GM18502 (cell line): ENCODE measurements around the gene PPP3CA.
"Not testable (repeated sequence)": the region's sequence is repeated elsewhere in the genome, so short reads cannot be mapped to it uniquely, and the experiment has no call there.

Experiments
- ATAC-seq: cut with Tn5 transposase; IDR thresholded peaks from one replicate; pipeline ENCODE4 v1.9.1; 2021; ENCODE audit warnings: mild to moderate bottlenecking; ENCODE audit not compliant: unreplicated experiment, poor library complexity

The PPP3CA gene

DNA sequence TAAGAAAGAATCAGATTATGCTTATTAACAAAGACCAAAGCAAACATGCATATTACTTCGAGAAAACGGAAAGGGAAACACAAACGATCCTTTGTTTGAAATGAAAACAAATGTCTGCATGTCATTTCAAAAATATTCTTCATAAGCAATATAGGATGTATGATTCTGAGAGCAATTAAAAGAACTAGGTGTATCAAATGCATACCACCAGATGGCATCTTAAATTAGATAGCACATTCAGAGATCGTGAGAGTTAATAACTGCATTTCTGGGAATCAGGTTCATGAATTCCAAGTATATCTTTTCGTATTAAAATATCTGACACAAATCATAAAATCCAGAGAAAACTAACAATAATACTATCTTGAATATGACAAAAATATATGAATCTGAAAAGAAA lies 159.5 kb downstream of the PPP3CA start:
- no peak for ATAC-seq

DNA sequence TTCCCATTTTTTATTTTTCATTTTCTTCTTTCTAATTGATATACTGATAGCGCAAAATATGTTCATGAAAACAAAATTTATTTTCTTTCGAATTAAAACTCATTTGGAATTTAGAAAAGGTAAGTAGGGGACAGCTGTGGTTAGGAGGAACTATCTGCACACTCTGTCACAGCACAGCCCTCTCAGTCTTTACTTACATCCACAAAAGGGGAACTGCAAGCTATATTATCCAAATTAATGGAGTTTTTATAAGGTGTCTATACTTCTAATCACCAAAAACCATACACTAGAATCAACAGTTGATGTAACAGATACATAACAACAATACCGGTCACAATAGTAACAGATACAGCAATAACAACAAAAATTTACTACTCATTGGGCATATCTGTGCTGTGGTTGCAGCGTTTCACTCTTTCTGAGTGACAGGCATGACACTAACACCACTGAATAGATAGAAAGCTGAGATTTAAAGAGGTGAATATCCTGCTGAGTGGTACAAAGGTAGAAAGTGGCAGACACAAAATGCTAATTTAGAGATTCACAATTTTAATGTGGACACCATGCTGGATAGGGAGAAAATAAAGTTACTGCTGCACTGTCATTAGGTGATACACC lies 160.7 kb downstream of the PPP3CA start:
- no peak for ATAC-seq

DNA sequence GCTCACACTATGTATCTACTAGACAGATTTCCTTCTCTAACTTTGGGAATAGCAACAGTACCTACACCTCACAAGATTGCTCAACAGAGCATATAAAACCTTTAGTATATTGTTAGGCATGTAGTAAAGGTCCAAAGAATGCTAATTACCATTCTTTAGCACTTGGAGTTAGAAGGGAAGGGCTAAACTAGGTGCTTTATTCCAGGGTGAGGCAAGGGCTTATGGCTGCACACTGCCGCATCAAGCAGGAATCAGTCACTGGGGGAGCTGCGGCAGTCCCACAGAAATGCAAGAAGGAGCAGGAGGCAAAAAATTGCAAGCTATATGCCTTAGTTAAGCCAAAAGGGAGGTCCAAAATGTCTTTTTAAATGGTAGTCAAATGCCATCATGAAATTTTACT lies 162.7 kb downstream of the PPP3CA start:
- no peak for ATAC-seq

DNA sequence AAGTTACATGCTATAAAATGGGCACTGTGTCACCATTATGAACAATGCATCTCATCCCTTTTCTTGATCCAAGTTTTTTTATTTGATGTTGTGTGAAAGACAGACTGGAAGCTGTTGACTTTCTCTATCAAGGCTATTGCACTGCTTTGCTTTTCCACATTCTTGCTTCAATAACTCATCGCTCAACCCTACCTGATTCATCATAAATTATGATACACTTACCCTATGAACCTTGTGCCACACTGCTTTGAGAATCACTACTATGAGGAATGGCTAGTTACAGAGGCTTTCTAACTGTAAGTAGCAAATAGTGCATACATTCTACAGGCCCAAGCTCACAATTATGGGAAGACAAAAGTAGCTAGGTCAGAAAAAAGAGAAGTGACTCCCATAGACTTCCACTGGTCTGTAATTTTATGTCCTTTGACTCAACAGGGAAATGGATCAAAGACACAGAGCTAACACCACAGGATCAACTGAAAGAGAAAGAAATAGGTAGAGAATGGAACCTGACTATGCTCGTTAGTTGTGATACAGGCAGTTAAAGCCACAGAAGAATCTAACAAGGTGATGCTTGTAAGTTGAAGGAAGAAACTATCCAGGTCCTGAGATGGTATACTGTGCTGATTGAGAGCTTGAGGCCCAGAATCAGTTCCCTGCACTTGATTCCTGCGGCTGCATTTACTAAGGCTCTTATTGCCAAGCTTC lies 163.5 kb downstream of the PPP3CA start:
- ATAC-seq, result no peak

DNA sequence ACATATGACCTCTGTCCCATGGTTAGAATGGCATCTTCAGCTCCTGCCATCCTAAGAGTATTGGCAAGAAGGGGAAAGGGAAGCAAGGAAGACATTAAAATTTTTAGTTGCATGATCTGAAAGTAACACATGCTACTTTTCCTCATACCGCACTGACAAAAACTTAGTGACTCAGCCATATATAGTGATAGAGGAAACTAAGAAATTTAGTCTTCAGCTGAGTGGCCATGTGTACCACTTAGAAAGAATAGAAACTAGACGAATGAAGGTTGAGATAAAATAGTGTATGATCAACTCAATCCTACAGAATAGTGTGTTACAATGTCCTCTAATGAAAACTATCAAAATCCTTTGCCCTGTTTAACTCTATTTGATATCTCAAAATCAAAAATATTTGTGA lies 164.1 kb downstream of the PPP3CA start:
- no peak for ATAC-seq

DNA sequence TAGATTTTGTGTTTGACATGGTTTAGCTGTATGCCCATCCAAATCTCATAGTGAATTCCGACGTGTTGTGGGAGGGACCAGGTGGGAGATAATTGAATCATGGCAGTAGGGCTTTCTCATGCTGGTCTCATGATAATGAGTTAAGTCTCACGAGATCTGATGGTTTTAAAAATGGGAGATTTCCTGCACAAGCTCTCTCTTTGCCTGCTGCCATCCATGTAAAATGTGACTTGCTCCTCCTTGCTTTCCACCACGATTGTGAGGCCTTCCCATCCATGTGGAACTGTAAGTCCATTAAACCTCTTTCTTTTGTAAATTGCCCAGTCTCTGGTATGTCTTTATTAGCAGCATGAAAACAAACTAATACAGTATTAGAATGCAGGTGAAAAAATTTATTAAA lies 164.6 kb downstream of the PPP3CA start:
- not testable (repeated sequence) for ATAC-seq

DNA sequence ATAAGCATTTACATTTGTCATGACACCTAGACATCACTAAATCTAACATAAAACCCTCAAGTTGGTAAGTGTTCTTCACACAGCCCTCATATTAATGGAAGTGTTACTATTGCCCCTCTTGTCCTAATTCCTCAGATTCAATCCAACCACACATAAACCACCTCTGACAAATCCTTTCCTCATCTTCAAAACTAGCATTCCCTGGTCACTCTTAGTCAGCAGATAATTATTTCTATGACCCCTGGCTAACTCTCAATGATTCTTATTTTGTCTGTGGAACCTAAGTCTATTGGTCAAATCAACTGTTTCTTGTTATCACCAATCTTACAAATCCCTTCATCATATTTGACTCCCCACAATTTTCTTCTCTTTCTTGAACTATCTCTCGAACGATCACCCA lies 168.6 kb downstream of the PPP3CA start:
- no peak for ATAC-seq

DNA sequence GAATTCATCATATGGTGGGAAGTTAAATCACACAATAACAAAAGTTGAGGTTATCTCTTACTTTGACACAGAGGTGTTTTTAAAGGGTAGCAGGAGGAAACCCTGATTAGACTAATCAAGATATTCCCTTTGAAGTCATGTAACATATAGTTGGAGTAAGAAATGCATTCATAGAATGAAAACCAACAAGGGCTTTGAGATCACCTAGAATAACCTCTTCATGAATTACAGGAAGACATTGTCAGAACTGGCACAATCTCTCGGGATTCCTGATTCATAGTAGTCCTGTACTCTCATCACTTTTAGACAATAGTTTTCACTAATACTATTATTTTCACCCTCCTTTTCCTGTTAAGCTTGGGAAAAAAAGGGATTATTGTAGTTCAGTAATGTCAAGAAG lies 170.2 kb downstream of the PPP3CA start:
- no peak for ATAC-seq

DNA sequence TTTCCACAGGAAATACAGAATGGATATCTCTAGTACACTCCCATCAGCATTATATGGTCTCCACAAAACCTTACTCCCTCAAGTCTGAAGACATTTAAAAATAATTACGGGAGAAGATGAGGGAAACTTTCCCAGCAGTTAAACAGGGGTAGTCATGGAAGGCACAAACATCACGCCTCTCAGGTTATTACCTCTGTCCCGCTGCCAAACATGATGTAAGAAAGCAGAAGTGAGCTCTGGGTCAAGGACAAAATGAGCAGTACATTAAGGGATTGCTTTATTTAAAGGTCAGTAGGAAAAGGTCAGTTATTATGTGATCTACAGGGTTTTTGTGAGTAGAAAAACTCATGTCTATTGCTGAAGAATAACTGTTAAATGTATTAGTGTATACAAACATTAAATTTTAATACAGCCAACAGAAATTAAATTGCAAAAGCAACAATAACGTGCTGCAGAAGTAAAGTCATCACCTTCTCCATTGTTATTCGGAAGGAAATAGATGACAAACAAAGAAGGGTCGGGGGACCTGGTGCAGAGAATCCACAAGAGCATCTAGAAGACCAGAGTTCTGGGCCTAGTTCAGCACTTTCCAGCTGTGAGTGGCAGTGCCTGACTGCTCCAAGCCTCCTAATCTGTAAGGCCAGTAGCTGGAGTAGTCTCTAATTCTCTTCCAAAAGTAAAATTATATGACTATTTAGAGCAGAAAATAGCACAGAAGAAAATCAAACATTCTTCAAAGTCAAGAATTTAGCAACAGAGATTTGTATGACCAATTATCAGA lies 171.2 kb downstream of the PPP3CA start:
- ATAC-seq, result no peak

DNA sequence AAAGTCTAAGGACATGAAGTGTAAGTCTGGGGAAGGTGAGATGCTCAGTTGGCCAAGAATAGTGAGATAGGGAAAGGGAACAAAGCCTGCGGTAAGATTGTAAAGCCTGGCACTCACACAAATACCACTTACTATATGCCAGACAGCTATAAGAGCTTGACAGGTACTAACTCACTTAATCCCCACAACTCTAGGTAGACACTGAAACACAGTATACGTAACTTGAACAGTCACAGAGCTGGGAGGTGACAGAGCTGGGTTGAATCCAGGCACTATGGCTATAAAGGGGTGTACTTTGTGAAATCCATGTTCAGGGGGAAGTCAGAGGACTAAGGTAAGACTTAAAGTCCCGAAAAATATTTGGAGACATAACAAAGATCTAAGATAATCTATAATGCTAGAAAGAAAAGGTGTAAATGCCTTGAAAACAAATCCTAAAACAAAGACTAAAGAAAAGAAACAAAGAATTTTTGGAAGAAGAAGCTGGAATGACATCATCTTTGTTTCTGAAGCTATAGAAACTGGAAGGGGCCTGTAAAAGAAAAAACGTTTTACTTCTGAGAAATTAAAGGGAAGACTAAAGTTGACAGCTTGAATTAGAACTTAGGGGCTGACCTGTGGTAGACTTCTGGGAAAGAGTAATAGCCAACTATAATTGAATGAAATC lies 172.5 kb downstream of the PPP3CA start:
- no peak for ATAC-seq

DNA sequence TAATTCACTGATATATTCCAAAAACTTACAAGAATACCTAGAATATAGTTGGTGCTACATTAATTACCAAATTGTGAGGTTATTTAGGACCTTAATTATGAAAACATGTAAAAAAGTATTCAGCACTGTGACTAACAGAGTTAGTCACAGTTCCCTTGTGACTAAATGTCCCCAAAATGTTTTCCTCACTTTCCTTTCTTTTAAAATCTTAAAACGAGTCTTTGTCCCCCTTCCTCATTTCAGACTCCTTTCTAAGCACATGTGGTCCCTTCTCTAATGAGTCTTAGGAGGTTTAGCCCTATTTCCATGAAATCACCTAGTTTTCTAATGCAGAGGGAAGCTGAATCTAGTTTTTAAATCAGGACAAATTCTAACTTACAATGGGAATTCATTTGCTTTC lies 175.0 kb downstream of the PPP3CA start:
- no peak for ATAC-seq

DNA sequence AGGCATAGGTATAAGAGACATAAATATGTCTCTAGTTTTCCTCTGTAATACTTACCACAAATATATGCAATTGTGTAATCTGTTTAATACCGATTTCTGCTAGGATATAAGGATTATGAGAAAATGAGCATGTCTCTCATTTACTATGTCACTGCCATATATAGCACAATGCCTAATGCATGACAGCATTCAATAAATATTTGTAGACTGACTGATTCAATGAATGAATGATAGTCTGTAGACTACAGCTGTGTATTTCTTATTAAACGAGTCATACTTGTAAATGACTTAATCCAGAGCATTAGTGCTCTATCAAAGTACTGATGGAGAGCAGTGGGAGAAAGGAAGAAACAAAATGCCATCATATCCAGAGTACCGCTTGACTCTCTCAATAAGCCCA lies 175.6 kb downstream of the PPP3CA start:
- ATAC-seq, result no peak

DNA sequence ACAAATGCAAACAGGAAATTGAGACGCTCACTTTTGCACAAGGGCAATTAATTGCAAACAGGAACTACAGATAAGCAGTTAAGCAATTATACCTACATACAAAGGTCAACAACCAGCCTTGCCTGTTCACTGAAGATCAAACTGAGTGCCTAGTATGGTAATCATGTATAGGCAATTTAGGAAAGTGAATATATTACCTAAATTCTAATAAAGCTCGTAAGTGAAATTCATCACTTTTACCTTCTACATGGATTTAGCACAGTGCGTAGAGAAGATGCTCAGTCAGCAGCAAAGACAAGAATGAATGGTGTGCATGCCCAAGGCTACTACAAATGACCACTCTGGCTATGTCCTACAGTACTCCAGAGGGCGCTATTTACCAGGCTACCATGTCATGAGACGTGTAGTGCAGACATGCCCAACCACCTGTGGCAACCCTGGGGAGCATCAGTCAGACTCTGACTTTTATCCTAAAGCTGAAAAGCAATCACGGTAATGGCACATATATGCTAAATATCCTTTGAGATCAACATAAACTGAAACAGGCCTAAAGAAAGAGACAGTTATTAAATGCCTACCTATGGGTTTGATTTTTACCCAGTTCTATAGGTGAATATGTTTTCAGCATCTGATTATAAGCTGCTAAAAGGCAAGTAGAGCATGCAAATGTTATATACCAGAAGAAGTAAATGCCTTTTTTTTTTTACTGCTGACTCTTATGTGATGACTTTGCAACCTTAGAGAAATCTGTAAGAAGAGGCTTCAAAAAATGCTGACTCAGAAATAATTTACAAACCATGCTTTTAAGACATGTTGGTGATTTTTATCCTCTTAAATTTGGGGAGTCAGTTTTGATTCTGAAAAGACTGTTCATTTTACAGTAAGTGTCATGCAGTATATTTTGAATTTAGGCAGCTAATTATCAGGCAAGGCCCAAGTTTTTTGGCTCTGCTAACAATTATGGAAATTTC lies 178.0 kb downstream of the PPP3CA start:
- ATAC-seq, result peak; percentile 99

DNA sequence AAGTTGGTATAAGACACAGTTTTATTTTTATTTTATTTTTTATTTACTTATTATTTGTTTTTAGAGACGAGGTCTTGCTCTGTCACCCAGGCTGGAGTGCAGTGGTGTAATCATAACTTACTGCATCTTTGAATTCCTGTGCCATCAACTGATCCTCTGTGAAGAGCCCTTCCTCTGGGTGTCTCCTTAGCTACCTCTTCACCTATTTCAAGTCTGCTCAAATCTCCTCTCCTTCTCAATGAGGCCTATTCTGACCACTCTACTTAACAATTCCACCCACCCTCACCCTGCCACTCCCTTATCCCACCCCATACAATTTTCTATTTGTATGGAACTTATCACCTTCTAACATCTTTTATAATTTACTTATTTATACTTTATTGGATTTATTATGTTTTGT lies 183.4 kb downstream of the PPP3CA start:
- ATAC-seq, result no peak

DNA sequence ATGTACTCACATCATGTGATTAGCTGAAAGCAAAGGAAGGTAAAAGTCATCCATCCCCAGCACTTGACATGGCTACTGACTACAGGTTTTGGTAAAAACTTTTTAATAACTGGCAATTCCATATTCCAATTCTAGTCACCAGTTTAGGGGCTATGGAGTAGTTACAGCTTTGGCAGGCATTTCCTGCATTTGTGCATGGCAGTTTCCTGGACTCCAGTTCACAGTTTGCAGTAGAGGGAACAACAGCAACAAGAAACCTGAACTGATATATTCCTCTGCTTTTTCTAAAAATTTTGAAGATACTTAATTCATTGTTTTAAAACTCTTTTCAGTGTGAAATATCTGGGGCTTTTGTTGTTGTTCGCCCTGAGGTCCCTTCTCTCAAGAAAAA lies 184.3 kb downstream of the PPP3CA start:
- ATAC-seq, result no peak

DNA sequence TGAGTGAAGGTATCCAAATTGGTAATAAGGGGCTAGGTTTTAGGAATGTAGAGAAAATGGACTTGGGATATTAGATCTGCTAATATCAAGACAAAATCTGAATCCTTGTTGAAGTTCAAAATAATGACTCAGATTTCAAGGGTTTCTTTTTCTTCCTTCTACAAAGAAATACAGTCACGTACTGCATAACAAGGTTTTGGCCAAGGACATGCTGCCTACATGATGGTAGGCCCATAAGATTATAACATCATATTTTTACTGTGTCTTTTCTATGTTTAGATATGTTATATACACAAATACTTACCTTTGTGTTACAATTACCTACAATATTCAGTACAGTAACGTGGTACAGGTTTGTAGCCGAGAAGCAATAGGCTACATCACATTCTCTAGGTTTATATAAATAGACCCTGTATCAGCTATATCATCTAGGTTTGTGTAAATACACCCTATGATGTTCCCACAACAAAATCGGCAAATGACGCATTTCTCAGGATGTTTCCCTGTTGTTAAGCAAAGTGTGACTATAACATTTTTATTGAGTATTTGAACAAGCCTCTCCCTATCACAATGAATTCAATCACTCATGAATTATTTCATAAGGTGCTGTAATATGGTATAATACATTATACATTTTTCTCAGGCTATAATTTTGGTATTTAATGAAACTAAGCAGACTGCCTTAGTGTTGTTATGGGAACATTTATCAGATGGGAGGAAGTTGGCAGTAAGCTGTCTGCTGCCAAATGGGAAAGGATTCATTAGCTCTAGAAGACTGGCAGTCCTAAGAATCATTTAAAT lies 186.3 kb downstream of the PPP3CA start:
- ATAC-seq, result no peak

DNA sequence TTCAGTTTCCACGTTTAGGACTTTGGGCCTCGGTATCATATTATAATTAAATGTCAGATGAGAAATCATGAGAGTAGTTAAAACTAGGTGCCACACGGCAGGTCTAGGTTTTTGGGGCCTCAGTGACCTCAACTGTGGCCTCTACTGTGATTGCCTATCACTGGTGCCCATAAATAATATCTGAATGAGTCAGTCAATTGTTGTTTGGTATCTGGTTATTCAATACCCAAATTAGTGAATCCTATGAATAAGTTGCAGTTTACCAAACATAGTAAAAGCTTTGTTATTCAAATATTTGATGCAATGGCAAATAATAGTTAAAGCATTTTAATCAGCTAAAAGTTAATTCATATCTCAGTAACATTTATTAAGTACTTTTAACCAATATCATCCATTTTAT lies 188.8 kb downstream of the PPP3CA start:
- no peak for ATAC-seq

DNA sequence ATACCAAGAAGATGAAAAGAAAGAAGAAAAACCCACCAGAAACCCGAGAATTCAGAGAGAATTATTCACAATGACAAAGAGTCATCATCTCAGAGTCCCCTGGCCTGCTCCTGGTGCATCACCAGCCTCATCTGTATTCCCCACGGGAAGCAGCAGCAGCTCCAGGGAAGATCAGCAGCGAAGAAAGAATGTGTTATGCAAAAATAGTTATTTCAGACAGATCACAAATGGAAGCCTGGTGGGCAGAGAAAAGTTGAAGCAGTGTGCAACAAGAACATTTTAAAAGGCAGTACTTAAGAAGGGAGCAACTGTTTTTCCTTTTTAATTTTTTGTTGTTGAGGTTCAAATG lies 189.2 kb downstream of the PPP3CA start:
- ATAC-seq, result no peak

DNA sequence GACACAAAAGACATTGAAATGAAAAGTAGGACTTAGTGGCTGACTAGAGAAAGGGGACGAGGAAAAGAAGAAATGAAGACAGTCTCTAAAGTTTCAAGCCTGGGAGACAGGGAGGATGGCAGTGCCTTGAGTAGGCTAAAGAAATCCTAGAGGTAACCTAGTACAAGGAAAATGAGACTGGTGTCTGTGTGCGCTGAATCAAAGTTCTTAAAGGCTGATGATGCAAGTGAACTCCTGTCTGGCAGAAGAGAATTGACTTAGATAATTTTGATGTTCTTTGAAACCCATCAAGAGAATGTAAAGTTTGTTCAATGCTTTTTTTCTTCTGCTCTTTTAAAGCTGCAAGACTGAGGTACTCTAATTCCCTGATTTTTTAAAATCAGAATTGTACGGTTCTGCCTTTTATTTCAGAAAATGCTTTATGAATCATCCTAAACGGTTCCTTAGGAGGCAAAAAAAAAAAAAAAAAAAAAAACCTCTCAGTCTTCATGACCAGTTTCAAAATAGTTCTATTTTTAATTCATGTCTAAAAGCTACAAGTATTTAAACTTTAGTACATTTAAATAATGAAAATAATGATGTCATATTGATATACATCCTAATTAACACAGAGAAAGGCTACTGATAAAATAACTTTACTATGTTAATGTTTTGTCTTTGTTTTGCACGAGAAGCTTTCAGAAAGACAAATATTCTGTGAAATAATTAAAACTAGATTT lies 189.8 kb downstream of the PPP3CA start:
- ATAC-seq, result no peak
